IPS DF 19.7 (cell line): ENCODE data around the gene RGS10.

Source experiments
- DNase-seq: peaks from one replicate; pipeline ENCODE4 v3.0.0-alpha.2; 2013; ENCODE audit warnings: low read depth, low spot score

Gene RGS10

DNA sequence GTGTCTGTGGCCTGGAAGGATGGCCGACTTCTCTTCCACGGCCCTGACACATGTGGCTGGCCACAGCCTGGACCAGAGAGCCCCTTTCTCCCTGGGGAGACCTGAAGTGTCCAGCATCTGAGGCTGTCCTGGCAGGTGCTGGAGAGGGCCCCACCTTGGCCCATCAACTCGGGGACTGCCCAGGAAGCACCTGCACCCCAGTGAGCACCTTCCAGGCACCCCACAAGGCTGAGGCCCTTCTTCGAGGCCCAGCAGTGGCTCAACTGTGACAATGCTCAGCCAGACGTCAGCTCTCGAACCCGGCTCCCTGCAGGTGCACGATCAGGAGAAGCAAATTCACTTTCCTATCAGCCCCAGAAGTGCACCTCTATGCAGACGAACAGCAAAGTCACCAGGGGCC lies 24.3 kb downstream of the RGS10 start:
- no peak for DNase-seq

DNA sequence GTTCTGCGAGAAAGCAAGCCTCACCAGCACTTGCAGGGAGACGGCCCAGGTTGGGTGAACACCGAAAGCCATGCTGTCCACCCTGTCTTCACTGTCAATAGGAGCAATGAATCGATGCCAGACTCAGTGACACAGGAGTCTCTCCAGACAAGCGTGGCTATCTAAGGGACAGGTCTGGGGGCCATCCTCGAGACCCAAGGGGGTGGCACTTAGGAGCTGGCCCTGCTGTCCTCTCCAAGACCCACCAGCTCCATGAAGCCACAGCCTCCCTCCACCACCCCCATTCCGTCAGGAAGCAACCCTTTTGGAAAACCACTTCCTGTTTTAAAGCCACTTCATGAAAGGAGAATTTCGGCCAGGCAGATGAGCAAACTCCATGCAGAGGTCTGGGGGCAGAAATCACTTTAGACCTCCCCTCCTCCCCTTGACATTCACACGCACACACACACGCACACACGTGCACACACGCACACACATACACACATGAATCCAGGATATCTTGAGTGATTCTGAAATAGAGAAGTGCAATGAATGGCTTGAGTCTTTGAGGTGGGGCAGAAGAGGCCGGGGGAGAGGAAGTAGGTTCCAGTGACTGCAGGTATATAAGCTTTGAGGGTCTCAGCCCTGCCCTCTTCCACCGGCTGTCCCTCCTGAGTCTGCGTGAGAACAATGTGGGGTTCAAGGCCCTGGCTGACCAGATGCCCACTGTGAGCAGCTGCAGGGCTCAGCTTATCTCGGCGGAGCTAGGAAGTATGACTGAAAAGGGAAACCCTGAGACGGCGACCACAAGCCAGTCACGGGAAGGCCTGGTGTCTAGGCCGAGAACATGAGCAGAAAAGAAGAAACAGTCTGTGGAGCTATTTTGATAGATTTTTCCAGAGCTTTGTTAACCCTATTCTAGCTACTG lies 25.0 kb downstream of the RGS10 start:
- DNase-seq: no peak

DNA sequence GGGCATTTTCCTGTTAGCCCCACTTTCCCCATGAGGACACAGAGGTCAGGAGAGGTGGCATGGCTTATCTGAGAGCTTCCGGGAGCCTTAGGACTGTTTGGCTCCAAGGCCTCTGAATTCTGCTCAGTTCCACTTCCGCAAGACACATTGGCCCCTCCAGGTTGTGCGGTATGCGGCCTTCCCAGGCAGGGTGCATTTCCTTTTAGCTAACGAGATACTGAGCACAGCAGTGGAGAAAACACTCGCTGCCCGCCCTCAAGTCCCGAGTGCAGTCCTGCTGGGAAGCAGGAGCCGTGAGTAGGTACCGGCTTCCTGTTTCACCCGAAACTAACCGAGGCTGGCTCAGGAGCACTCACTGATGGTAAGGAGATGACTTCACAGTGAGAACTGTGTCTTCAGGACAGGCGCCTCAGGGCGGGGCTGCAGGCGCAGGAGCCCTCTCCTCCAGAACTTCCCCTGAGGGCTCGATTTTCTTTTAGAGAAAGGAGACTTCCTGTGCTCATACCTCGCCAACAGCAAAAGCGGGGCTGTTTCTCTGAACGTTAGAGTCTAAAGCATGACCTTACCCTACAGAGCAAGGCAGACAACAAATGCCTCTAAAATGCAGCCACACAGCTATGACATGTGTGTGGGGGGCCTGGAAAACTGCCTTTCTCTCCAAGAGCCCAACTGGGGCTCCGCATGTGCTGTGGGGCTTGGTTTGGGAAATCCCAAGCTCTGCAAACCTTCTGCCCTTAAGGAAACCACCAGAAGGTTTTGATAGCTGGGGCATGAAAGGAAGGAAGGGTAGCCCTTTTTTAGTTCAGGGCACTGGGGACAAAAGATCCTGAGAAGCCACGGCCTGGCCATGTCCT lies 25.9 kb downstream of the RGS10 start:
- DNase-seq: no peak

DNA sequence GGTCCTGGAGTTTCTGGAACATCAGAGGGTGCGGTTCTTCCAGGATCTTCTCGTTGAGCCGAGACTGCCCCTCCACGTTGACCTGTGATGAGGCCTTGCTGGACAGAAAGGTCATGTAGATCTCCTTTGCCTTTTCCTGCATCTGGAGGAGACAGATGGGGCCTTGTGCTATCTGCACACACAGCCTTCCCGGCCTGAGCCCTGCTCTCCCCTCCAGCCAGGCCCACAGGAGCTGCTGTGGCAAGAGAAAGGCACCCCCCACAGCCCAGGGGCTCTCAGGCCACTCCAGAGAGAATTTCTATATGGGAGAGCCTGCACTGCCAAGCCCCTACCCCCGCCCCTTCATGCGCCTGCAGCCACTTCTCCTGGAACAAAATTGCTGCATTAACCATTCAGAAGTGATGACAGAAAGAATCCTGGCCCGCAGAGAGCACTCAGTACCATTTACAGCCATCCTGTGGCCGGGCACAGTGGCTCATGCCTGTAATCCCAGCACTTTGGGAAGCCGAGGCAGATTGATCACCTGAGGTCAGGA lies 26.9 kb downstream of the RGS10 start:
- no peak for DNase-seq

DNA sequence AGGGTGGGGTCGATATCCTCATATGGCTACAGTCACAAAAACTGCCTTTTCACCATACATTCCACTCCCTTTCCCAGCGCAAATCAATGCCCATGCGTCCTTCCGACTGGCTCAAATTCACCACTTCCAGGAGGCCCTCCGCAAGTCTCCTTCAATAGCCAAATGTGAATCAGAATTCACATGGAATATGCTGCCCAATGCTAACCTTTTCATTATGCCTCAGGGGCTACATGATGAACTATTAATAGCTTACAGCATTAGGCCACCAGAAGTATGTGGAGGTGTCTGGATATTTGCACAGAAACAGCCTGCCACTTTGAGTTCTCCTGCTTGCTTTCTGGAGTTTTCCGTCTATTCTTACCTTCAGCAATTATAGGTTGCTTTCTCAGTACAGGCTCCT lies 27.7 kb downstream of the RGS10 start:
- no peak for DNase-seq

DNA sequence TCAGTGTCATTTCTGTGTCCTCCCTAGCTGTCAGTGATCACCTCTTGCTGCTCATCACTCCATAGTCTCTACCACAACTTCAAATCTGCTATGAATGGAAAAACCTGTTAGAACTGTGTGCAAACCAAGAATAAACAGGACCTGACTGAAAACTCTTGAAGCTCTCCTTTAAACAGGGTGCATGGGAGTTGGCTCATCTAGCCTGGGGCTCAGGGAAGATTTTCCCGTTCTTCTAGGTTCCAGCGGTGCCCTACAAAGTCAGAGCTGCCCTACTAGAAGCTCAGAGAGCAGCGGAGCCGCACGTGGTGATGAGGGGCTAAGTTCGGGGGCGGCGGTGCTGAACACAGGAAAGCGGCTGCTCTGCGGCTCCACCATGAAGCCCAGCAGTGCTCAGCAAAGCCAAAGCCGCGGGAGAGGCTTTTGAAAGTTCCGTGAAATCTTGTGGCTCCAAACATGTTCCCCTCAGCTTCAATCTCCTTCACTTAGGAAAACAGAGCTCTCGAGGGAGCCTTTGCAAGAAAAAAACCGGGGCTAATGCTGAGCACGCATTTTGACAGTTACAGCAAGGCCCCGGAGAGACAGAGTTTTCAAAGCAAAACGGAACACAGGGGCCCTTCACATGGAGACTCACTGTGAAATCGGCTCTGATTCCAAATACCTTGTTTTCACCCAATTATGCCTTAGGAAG lies 30.5 kb downstream of the RGS10 start:
- DNase-seq: no peak

DNA sequence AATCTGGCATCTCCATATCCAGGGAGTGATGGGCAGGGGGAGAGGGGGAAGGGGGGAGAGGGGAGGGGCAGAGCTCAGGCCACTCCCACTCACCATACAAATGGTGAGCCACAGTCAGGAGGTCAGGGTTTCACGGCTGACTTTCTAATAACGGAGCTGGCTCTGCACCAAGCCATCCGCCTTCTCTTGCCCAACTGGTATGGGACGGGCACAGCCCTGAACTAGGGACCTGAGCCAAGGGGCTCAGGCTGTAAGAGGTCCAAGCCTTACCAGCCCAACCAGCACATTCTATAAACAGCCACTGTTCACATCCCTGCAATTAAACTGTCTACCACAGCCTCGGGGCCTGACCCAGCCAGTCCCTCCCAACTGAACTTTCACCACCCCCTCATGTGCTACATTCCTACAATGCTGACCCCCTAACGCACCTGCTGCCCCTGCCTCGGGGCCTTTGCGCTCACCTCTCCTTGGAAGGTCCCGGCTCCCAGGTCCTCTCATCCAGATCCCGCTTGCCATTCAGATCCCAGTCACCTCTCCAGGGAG lies 32.5 kb downstream of the RGS10 start:
- DNase-seq: no peak

DNA sequence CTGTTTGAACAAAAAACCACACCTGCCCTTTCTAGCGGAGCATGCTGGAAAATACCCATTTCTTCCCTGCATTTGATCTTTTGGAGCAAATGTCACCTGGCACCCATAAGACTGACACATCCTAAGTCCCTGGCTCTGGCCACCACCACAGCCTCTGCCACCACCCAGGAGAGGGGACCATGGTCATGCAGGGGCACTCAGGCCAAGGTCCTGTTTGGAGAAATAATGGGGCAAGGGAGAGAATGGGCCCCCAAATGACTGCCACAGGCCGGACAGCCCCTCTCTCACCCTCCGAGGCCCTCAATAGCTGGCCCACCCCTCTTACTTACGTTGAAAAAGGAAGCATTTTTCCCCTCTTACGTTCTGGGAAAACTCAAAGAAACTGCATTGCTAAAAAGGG lies 35.4 kb downstream of the RGS10 start:
- DNase-seq: no peak

DNA sequence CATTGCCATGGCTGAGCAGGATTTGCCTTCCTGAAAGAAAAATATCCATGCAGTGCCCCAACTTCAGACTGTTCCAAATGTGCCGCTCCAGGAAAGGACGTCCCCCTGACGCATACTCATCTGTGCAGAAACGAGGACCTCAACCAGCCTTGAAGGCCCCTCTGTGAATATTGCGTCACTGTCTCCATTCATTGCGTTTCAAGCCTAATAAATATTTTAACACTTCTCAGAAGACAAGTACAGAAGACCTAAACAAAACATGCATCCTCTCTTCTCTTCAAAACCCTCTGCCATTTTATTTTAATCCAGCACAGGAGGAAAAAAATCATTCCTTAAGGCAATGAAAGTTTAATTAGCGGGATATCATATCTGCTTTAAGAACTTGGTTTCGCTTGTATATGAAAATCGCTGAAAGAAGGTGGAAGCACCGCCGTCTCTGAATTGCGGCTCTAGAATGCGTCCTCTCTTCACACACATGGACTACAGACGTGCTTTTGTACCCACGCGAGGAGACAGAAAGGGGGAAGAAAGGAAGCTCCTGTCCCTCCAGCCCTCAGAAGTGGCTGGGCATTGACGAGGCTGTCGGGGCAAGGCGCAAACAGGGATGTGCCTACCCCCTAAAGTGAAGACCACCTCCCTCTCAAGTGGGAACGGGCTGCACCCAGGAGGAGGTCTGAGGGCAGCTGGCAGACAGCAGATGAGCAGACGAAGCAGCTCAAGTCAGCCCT lies 36.8 kb downstream of the RGS10 start:
- no peak for DNase-seq

DNA sequence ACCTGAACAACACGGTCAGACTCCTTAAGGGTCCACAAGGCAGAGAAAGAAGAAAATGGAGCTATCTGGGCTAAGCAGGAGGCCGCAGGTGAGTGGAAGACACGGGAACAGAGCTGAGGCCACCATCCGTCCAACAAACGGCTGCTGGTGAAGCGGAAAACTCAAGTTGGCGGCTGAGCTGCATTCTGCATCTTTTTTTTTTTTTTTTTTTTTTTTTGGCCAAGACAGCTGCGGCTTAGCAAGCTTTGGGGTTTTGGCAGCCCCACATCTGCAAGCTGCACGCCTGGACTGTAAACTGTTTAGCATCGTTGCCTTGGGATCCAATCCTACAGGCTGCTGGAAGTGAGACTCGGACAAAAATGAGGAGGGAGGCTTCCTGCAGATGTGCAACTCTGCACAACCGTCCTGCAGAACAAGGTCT lies 37.4 kb downstream of the RGS10 start:
- DNase-seq: no peak

DNA sequence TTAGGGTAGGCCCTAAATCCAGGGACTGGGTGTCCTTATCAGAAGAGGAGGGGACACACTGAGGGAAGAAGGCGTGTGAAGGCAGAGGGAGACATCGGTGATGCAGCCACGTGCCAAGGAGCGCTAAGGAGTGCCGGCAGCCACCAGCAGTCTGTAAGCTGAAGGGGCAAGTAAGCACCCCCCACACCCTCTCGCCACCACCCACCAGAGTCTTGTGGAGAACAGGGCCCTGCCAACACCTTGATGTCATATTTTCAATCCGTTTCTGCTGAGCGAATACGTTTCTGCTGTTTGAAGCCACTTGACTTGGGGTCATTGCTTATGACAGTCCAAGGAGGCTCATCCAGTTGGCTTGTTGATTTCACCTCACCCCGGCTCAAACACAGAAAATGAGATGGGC lies 37.9 kb downstream of the RGS10 start:
- DNase-seq: no peak

DNA sequence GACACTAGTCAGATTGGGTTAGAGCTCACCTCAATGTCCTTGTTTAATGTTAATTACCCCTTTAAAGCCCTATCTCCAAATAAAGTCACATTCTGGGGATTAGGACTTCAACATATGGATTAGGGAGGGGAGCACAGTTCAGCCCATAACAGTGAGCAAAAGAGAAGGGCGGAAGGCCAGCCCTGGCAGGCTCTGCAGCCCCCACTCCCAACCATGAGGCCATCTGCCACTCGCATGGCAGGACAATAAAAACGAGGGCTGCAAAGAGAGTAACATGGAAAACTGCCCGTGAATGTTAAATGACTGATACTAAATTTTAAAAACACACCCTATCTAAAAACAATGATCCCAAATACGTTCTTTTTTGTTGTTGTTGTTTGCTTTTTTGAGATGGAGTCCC lies 38.7 kb downstream of the RGS10 start:
- no peak for DNase-seq

DNA sequence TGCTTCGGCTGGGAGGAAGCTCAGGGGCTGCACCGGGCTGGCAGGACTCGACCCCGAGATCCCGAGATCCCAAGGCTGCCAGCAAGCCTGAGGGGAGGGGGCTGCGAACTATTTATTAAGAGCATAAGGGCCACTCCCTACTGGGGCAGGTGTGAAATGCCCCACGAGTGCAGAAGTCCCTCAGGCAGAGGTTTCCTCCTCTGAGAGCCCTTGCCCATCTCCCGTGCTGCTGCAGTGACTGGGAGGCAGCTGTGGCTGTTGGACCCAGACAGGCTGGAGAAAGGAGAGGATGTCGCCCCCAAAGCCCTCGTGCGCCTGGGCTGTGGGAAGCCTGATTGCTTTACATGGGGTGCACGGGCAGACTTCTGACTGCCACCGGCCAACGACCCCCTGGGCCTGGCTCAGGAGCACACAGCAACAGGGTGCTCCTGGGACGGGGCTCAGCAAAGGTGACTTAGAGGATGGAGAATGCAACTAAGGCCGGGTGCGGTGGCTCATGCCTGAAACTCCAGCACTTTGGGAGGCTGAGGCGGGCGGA lies 39.8 kb downstream of the RGS10 start:
- no peak for DNase-seq

DNA sequence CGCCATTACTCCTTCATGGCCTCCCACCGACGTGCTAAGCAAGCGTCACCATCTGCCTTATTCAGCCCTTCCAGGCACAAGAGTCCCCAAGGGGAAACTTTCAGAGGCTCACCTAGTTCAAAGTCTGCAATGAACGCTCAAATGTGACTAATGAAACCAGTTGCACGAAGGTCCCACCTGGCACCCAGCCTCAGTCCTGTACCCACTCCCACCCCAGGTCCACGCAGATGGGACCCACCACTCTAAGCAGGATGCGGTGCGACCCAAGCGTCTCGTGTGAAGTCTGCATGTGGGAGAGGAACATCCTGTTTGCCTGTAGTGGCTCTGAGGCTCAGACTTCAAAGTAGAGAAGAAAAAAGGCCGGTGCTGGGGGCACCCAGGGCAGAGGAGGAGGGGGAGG lies 40.3 kb downstream of the RGS10 start:
- no peak for DNase-seq

DNA sequence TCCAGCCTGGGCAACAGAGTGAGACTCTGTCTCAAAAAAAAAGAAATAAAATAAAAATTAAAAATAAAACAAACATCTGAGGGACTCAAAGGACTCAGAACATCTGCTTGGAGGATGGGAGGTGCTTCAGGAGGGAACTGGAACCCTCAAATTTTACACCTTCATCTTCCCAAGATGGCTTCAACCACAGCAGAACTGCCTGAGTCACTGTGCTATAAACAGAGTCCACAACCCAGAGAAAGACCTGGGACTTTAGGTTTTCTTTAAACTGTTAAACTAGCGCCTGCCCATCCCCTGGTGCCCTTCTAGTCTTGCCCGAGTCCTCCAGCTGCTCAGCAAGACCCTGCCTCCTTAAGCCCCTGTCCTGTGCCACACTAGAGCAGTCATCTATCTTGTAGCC lies 40.8 kb downstream of the RGS10 start:
- DNase-seq: no peak

DNA sequence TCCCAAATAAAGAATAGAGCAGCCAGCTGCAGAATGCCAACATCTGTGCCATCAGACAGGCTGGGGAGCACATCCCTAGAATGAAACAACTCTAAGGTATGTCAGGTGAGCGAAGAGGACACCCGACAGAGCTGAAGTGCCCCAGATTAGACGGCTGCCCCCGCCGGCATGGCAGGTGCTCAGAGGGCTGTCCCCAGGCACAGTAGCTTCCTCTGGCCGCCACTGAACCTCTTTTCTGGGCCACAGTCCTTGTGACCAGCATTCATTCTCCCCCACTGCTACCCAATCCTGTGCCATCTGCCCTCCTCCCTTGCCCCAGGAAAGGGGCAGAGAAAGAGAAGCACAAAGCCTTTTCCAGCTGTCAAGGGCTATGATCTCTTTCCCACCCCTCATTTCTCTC lies 41.7 kb downstream of the RGS10 start:
- no peak for DNase-seq

DNA sequence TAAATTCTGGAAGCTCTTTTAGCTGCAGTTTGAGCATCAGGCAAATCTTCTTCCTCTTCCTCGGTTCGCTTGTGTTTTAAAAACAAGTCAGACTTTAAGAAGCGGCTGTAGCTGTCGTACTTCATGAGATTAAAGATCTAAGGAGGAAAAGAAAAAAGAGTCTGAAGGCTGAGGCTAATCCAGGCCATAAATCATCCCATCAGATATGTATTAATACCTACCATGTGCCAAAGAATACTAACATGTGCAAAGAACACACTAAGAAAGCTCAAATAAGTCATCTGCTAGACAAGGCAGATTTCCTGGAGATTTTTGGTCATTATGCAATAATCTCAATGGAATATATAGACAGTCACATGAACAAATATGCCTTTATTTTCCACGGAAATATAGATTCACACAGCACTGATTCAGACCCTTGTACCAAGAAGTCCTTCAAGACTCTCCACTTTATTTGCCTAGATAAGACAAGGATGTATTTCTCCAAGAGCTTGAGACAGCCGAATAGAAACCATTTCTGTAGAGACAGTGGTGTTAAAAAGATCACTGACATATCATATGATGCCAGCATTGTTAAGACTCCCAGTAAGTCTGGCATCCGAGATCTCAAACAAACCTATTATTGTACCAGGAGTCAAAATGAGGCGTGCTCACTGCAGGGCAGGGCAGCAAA lies 42.3 kb downstream of the RGS10 start:
- DNase-seq: no peak

DNA sequence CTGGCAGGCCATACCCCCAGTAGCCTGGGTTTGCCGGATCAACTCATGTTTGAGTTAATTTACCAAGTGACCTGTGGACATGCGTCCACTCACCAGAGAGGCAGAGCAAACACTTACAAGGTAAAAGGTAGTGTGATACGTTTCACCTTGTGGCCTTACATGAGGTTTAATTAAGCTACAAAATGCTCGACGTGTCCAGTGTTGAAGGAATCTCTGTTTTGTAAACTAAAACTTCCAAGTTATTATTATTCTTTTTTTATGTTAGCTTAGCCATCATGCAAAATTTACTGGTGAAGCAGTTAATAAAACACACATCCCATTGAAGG lies 42.9 kb downstream of the RGS10 start:
- DNase-seq: no peak

DNA sequence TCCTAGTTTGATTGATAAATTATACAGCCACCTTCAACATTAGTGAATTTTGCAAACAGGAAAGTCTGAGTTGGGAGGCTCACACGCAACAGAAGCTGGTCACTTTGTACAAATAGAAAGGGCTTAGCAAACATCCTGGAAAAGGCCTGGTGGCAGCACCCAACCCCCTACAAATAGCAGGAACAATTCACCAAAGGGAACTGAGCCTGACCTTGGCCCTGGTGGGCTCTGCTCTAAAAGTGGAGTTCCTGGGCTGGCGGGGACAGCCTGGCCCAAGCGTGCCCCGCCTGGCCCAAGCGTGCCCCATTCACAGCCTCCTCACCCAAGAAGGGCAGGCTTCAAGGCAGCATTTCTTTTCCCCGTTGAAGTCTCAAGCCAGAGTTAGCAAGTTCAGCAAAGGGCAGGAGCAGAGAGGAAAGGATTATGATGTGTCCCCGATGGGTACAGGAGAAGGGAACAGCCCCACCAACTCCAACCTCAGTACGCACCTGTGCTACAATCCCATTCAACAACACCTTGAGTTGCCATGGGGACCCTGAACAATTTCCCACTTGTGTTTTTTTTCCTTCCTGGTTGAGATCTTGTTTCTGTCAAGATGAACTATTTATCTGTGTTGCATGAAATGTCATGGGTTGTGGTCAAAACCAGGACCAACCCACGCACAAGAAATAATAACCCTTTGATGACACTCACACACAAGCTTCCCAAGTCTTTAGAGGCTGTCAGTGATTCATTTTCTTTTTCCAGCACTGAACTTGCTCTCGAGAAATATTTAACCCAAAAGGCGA lies 43.4 kb downstream of the RGS10 start:
- DNase-seq: no peak

DNA sequence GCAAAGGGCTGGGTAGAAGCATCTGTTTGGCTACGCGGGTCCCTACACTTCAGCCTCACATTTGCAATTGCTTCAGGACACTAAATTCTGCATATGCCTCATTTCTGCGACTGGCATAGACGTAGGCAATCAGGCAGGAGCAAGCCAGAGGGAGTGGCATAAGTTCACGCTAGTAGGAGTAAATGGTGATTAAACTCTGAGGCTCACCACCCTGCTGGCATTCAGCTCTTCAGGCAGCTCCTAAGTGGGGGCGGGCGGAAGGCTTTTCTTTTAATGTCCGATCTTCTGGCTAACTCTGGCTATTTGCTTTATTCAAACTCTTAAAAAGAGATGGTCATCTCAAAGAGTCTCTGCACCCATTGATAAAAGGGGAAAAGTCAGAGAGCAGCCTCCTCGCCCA lies 45.3 kb downstream of the RGS10 start:
- DNase-seq: no peak
